GM21529 (cell line): ENCODE data around the gene CRYGN.

Experiments used
- ATAC-seq: cut with Tn5 transposase; IDR thresholded peaks from one replicate; pipeline ENCODE4 v1.9.1; 2021; ENCODE audit not compliant: unreplicated experiment

CRYGN gene

DNA sequence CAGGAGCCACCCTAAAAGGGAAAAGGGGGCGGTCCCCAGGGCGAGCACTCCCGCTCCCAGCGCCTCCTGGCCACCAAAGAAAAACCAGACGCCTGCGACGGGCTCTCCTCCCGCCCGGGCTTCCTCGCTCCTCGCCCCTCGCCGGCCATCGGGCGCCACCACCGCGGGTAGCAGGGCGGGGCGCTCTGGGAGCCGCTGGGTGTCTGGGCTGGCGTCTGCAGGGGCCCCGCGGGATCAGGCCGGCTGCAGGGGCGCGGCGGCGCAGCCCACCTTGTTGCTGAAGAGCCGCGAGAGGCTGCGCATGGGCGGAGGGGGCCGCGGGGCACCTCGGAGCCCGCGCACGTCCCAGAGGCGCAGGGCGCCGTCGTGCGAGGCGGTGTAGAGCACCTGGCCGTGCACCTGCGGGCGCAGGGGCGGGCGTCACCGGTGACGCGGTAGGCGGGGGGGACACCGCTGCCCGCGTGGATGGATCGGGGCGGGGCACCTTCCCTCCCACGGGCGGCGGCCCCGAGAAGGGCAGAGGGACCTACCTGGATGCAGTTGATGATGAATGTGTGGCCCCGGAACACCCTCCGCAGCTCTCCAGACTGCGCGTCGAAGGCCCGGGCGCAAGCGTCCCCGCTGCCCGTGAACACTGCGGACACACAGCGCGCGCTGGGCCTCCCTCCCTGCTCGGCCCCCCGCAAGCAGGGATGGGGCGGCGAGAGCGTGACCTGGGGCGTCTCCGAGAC lies 58.4 kb downstream of the CRYGN start:
- ATAC-seq = no peak

DNA sequence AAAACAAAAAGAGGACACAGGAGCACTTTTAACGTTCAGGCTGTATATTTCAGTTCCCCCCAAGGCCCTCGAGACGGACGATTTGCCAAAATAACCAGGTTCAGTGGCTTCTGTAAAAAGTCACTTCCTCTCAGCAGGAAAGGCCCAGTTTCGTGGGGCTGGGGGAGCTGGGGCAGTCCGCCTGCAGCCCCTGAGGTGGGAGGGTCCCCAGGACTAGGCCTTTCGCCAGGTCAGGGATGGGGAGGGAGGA lies 58.9 kb downstream of the CRYGN start:
- ATAC-seq = no peak

DNA sequence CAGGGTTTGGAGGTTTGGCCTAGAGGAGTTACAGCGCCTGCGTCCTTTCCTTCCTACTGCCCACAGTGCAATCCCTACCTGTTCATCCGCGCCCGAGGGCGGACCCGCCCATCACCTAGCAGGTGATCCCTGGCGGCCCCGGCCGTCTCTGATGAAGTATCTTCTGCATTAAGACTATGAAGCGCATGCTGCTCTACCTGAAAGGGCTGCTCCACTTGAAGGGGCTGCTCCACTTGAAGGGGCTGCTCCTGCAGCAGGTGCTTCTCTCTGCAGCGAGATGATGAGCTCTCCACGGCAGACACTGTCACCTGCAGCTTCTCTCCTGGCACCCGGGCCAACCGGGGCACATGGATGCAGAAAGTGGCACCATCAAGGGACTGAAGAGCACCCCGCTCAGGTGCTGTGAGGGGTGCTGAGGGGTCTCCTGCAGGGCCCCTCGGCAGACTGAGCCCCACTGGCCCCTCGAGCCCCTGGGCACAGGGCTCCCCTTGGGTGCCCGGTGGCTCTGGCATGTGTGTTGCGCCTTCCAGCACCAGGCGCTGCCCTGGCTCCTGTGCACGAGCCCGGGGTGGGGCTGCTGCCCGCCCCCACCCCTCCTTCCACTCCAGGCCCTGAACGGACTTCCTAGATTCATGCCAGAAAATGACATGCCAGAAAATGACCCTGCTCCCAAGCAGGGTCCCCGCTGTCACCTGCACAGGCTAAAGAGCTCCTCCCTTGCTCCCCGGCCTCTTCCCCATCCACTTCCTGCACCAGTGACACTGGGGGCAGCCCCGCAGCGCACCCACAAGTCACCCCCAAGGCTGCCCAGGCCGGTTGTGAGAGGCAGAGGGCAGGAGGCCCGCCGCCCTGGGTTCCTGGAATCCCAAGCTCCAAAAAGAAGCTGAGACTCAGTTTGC lies 59.5 kb downstream of the CRYGN start:
- no peak for ATAC-seq

DNA sequence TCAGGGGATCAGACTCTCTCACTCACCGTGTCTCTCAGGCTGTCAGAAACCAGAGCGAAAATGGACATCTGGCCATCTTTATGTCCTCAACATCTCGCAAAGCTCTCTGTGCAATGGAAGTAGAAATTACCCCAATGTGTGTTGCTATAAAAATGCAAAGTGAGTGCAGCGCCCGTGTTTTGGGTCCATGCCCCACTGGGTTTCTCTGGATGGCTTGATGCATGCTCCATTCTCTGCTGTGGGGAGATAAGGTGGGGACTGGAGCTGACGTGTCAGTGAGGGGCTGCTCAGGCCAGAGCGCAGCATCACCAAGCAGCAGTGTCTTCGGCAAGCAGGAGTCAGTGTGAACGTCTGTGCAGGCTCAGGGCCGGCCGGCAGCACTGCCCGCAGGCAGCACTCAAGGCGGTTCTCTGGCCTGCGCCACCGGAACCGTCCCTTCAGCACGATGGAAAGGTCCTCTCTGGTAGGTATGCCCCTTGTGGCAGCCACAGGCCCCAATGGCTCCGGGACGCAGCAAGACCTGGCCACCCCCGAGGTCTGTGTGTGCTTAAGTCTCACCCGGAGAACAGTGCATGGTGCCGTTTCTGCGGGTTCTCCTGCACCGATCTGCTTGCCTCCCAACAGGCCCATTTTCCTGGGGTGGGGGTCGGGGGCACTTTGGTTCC lies 60.3 kb downstream of the CRYGN start:
- no peak for ATAC-seq

DNA sequence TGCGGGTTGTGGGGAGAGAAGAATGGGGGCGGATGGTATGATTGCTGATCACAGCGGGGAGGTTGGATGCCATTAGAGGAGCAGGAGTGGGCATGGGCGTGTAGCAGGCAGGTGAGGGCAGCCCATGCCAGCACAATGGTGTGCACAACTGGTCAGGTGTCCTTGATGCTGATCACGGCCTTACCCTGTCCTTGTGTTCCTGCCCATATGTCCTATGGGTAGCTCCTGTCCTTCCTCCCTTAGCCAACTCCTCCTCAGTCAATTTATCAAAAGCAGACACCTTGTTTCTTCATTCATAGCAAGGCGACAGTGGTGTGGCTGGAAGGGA lies 60.8 kb downstream of the CRYGN start:
- no peak for ATAC-seq
